HUDEP-2 (cell line): ENCODE data around the gene SIAE.

Source experiments
- DNase-seq, 76 experiments: peaks; one replicate each; lab custom pipeline; 2025; ENCODE audit not compliant: unreplicated experiment in 76 of 76; lab: John Stamatoyannopoulos, UW

Gene SIAE

GRCh38 chr11:124584681-124585372, 88.7 kb downstream of the SIAE start:
- DNase-seq = no peak

GRCh38 chr11:124583781-124584180, 89.8 kb downstream of the SIAE start:
- DNase-seq = no peak
